SU-DHL-6 (cell line): ENCODE measurements around the gene DNAJC18.

ENCODE experiments used
- CTCF ChIP-seq: fragments of 200-600 bp; sonication (generic); IDR thresholded peaks from one replicate; pipeline ENCODE4 v1.5.1; 2017; ENCODE audit warnings: antibody characterized with exemption, mild to moderate bottlenecking, low read length, moderate library complexity; ENCODE audit not compliant: insufficient read depth, poor library complexity, severe bottlenecking
- EZH2phosphoT487 ChIP-seq: fragments of 200-600 bp; sonication (generic), shearing (Covaris generic); conservative IDR thresholded peaks from 2 replicates; pipeline ENCODE4 v1.6.1; 2018; ENCODE audit warnings: mild to moderate bottlenecking, antibody characterized with exemption, low read length, moderate library complexity, mixed read lengths

GRCh38 chr5:139439013-139439903 is at the start of gene DNAJC18:
- TF ChIP-seq CTCF (no peak), EZH2phosphoT487 (no peak)
